HG03066 (cell line): ENCODE data around the gene STXBP6.

ENCODE experiments used
- ATAC-seq: cut with Tn5 transposase; IDR thresholded peaks from one replicate; pipeline ENCODE4 v1.9.1; 2021; ENCODE audit warnings: low read depth; ENCODE audit not compliant: unreplicated experiment

STXBP6 gene

GRCh38 chr14:25052921-25053320, 3.0 kb upstream of the STXBP6 start:
- no peak for ATAC-seq

GRCh38 chr14:25052385-25052784, 2.4 kb upstream of the STXBP6 start:
- ATAC-seq, result no peak

- ATAC-seq, result no peak
Observed at GRCh38 chr14:25050269-25051150, 563 bp upstream of the STXBP6 start.

GRCh38 chr14:25049093-25049567, 817 bp downstream of the STXBP6 start:
- no peak for ATAC-seq

- ATAC-seq, result no peak
Observed at GRCh38 chr14:25048170-25049016, 1.6 kb downstream of the STXBP6 start.

GRCh38 chr14:25046301-25046943, 3.5 kb downstream of the STXBP6 start:
- ATAC-seq, result no peak

GRCh38 chr14:25044106-25044698, 5.7 kb downstream of the STXBP6 start:
- ATAC-seq, result no peak

- no peak for ATAC-seq
Observed at GRCh38 chr14:25042362-25043299, 7.3 kb downstream of the STXBP6 start.

GRCh38 chr14:25041898-25042297, 8.0 kb downstream of the STXBP6 start:
- no peak for ATAC-seq

GRCh38 chr14:25041484-25041883, 8.5 kb downstream of the STXBP6 start:
- no peak for ATAC-seq

- no peak for ATAC-seq
Observed at GRCh38 chr14:25039933-25040332, 10.0 kb downstream of the STXBP6 start.

- ATAC-seq, result no peak
Observed at GRCh38 chr14:25038044-25038668, 11.8 kb downstream of the STXBP6 start.

- no peak for ATAC-seq
Observed at GRCh38 chr14:25037032-25037431, 12.9 kb downstream of the STXBP6 start.

GRCh38 chr14:25034803-25035681, 14.9 kb downstream of the STXBP6 start:
- no peak for ATAC-seq

- no peak for ATAC-seq
Observed at GRCh38 chr14:25033358-25033757, 16.6 kb downstream of the STXBP6 start.

GRCh38 chr14:25032092-25032784, 17.7 kb downstream of the STXBP6 start:
- no peak for ATAC-seq

GRCh38 chr14:25026476-25027137, 23.3 kb downstream of the STXBP6 start:
- ATAC-seq, result no peak
